ENCODE results near the gene MAP3K20. TPM values are rescaled to one million over a fixed set of nuclear protein-coding genes. Genes with fewer than 3 reads are reported as not detected.
A peak's percentile ranks its signal among the peaks of the same experiment; 100 is the strongest.
"Not testable (repeated sequence)": the region's sequence is repeated elsewhere in the genome, so short reads cannot be mapped to it uniquely, and the experiment has no call there.

Gene MAP3K20
- total and polyA plus RNA-seq, 2 donors: 11.2 to 15.1 TPM

DNA sequence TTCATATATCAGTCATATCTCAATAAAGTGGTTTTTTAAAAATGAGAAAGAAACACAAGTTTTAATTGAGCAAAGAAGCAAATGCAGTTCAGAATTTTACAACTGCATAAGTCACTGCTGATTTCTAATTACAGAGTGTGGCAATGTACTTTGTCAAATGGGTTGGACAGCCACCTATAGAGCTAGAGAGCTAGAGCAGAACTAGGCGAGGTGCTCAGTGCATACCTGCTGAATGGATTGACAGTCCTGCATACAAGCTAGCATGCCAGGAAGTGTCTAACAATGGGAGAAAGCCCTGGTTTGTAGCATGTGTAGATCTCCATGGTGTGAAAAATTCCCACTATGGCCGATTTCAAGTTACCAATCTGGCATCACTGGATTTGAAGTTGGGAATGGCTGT is 172.7 kb downstream of the MAP3K20 start:
- H3K4me1 ChIP-seq (ENCODE audit: control insufficient read depth in 2 of 2, insufficient read depth in 2 of 2, low read length in 2 of 2): no peaks in the 10 kb centered on the region
- 96% methylated on average over 2 of the region's 2 CpGs for WGBS

DNA sequence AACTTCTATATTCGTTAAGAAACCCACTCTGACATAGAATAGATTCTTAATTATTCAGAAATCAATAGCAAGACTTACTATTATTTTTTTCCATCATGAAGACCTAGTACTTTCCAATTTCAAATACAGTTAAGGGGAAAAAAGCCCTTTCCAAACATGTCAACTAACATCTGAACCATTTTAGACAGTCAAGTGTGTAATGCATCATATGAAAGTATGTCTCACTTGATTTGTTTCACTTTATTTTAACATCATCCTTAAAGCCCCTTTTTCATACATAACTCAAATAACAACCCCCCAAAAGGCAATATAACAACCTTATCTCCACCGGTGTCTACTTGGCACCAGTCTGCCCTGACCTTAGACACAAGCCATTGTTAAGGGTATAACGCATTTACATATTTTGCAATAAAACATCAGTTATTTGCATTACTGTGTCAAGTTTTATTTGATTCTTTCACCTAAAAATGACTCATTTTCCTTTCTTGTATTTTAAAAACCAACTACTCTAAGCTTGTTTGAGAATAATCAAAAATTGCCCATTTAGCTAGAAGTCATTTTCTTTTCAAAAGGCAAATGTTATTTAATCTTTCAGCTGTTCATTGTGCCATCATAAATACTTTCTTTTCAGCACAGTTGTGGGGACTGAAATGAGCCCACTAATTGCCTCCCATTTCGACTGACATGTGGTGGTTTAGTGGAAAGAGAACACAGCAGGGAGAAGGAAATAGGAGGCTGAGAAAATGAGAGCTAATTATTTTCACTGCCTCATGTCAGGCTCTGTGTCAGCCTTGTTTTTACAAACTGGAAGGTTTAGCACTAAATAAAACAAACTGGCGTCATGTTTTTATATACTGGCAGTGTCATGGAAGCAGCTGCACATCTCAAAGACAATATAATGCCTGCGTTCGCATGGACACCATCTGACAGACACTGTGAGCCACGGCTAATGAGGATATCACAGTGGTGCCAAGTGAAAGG is 174.3 kb downstream of the MAP3K20 start:
- Histone ChIP-seq H3K4me1 (ENCODE audit: control insufficient read depth in 2 of 2, insufficient read depth in 2 of 2, low read length in 2 of 2) (no peaks in the 10 kb centered on the region), H3K9me3 (ENCODE audit: control insufficient read depth in 2 of 2, insufficient read depth in 1 of 2, low read length in 1 of 2) (no peaks in the 10 kb centered on the region), H3K27ac (ENCODE audit: low read depth in 1 of 2, low read length in 1 of 2) (no peak overlapping the region), H3K36me3 (ENCODE audit: control insufficient read depth in 2 of 2, insufficient read depth in 2 of 2, low read length in 1 of 2) (no peaks in the 10 kb centered on the region), H3K27me3 (ENCODE audit: control insufficient read depth in 2 of 2, insufficient read depth in 1 of 2, low read length in 1 of 2) (no peaks in the 10 kb centered on the region), H3K4me3 (ENCODE audit: low read length in 2 of 2) (no peak overlapping the region)
- 98% methylated on average over 8 of the region's 8 CpGs for WGBS
- no peak for DNase-seq (ENCODE audit: low read depth in 6 of 9, low spot score in 9 of 9)

More for the DNA sequence above, 172.7 kb downstream of the MAP3K20 start:
- DNase-seq (ENCODE audit: low read depth in 6 of 9, low spot score in 9 of 9): no peak
- no peak overlapping the region for H3K4me3 ChIP-seq (ENCODE audit: low read length in 2 of 2)
- H3K9me3 ChIP-seq (ENCODE audit: control insufficient read depth in 2 of 2, insufficient read depth in 1 of 2, low read length in 1 of 2): no peaks in the 10 kb centered on the region
- no peak overlapping the region for H3K27ac ChIP-seq (ENCODE audit: low read depth in 1 of 2, low read length in 1 of 2)
- H3K36me3 ChIP-seq (ENCODE audit: control insufficient read depth in 2 of 2, insufficient read depth in 2 of 2, low read length in 1 of 2): no peaks in the 10 kb centered on the region
- no peaks in the 10 kb centered on the region for H3K27me3 ChIP-seq (ENCODE audit: control insufficient read depth in 2 of 2, insufficient read depth in 1 of 2, low read length in 1 of 2)

DNA sequence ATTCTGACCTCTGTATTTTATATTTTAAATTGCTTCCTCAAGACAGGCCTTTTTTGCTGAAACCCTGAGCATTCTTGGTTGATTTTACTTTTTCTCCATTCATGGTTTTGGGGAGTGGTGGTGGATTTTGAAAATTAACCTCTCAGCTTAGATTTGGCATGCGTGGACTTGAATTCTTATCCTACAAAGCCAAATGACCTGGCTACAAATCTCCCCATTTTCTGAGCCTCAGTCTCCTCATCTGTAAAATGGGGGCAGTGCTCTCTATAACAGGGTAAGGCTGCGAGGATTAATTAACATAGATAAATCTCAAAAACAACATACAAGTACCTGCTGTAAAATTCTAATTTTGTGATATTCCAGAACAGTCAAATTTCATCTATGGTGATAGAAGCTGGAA is 175.6 kb downstream of the MAP3K20 start:
- Histone ChIP-seq H3K27me3 (ENCODE audit: control insufficient read depth in 2 of 2, insufficient read depth in 1 of 2, low read length in 1 of 2) (no peaks in the 10 kb centered on the region), H3K36me3 (ENCODE audit: control insufficient read depth in 2 of 2, insufficient read depth in 2 of 2, low read length in 1 of 2) (no peaks in the 10 kb centered on the region), H3K9me3 (ENCODE audit: control insufficient read depth in 2 of 2, insufficient read depth in 1 of 2, low read length in 1 of 2) (no peaks in the 10 kb centered on the region), H3K4me3 (ENCODE audit: low read length in 2 of 2) (no peak overlapping the region), H3K4me1 (ENCODE audit: control insufficient read depth in 2 of 2, insufficient read depth in 2 of 2, low read length in 2 of 2) (no peaks in the 10 kb centered on the region), H3K27ac (ENCODE audit: low read depth in 1 of 2, low read length in 1 of 2) (no peak overlapping the region)
- WGBS: 100% methylated on average over 2 of the region's 2 CpGs
- no peak for DNase-seq (ENCODE audit: low read depth in 6 of 9, low spot score in 9 of 9)

DNA sequence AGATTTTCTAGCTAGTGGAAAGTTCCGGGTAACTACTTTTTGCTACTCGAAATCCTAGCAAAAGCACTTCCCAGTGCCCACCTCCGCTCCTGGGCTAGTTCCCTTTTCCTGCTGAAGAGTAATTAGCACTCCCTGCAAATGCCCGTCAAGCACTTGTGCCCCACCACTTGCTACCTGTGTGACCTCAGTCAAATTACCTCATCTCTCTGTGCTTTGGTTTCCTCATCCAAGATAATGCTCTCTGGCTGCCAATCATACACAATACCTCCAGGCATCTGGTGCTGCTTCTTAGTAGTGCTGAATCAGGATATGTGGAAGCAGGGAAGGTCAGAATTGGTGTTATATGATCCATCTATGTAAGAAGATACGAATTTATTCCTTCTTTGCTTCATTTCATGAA is 176.9 kb downstream of the MAP3K20 start:
- Histone ChIP-seq H3K4me1 (ENCODE audit: control insufficient read depth in 2 of 2, insufficient read depth in 2 of 2, low read length in 2 of 2) (no peaks in the 10 kb centered on the region), H3K27ac (ENCODE audit: low read depth in 1 of 2, low read length in 1 of 2) (no peak overlapping the region), H3K9me3 (ENCODE audit: control insufficient read depth in 2 of 2, insufficient read depth in 1 of 2, low read length in 1 of 2) (no peaks in the 10 kb centered on the region), H3K4me3 (ENCODE audit: low read length in 2 of 2) (no peak overlapping the region), H3K27me3 (ENCODE audit: control insufficient read depth in 2 of 2, insufficient read depth in 1 of 2, low read length in 1 of 2) (no peaks in the 10 kb centered on the region), H3K36me3 (ENCODE audit: control insufficient read depth in 2 of 2, insufficient read depth in 2 of 2, low read length in 1 of 2) (no peaks in the 10 kb centered on the region)
- no peak for DNase-seq (ENCODE audit: low read depth in 6 of 9, low spot score in 9 of 9)
- 94% methylated on average over 5 of the region's 5 CpGs for WGBS

DNA sequence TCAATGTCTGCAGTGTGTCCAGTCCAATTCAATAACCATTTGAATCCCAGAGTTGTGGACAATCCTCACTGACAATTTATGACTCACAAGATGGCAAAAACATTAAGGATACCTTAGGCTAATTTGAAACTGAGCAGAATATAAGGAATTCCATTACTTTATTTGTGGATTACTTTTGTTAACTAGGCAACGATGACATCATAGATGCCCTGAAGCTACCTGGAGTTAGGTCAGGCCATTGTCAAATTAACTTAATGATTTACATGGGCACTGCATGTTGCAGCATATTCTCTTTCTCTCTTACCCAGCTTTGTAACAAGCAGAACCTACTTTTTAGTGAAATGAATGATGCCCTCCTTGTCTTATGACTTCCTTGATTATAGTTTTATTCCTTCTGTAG is 179.0 kb downstream of the MAP3K20 start:
- no peak overlapping the region for H3K27ac ChIP-seq (ENCODE audit: low read depth in 1 of 2, low read length in 1 of 2)
- H3K36me3 ChIP-seq (ENCODE audit: control insufficient read depth in 2 of 2, insufficient read depth in 2 of 2, low read length in 1 of 2): peaks cover 0 to 3% of the 10 kb centered on the region in 2 donors
- H3K27me3 ChIP-seq (ENCODE audit: control insufficient read depth in 2 of 2, insufficient read depth in 1 of 2, low read length in 1 of 2): no peaks in the 10 kb centered on the region
- no peak for DNase-seq (ENCODE audit: low read depth in 6 of 9, low spot score in 9 of 9)
- 100% methylated on average over 1 of the region's 1 CpG for WGBS
- no peaks in the 10 kb centered on the region for H3K9me3 ChIP-seq (ENCODE audit: control insufficient read depth in 2 of 2, insufficient read depth in 1 of 2, low read length in 1 of 2)
- no peaks in the 10 kb centered on the region for H3K4me1 ChIP-seq (ENCODE audit: control insufficient read depth in 2 of 2, insufficient read depth in 2 of 2, low read length in 2 of 2)
- H3K4me3 ChIP-seq (ENCODE audit: low read length in 2 of 2): no peak overlapping the region

DNA sequence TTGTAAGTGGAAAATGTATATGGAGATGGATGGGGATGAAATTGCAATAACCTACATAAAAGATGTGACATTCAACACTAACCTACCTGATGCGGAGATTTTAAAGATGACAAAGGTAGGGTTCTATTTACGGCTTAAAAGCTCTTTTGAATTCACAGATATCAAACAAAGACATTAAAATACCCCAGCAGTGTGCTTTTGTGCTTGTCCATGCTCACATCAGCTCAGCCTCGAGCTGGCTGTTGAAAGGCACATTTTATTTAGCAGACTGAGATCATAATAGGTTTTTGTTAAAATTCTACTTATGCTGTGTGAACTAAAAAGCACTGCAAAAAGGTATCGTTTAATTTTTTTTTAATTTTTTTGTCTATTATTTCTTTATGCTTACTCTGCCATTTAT is 183.1 kb downstream of the MAP3K20 start:
- peaks cover 0 to under 1% of the 10 kb centered on the region in 2 donors for H3K4me1 ChIP-seq (ENCODE audit: control insufficient read depth in 2 of 2, insufficient read depth in 2 of 2, low read length in 2 of 2)
- 98% methylated on average over 4 of the region's 4 CpGs for WGBS
- no peak overlapping the region for H3K27ac ChIP-seq (ENCODE audit: low read depth in 1 of 2, low read length in 1 of 2)
- no peak for DNase-seq (ENCODE audit: low read depth in 6 of 9, low spot score in 9 of 9)
- no peaks in the 10 kb centered on the region for H3K27me3 ChIP-seq (ENCODE audit: control insufficient read depth in 2 of 2, insufficient read depth in 1 of 2, low read length in 1 of 2)
- peaks cover 0 to 3% of the 10 kb centered on the region in 2 donors for H3K36me3 ChIP-seq (ENCODE audit: control insufficient read depth in 2 of 2, insufficient read depth in 2 of 2, low read length in 1 of 2)
- no peak overlapping the region for H3K4me3 ChIP-seq (ENCODE audit: low read length in 2 of 2)
- no peaks in the 10 kb centered on the region for H3K9me3 ChIP-seq (ENCODE audit: control insufficient read depth in 2 of 2, insufficient read depth in 1 of 2, low read length in 1 of 2)

DNA sequence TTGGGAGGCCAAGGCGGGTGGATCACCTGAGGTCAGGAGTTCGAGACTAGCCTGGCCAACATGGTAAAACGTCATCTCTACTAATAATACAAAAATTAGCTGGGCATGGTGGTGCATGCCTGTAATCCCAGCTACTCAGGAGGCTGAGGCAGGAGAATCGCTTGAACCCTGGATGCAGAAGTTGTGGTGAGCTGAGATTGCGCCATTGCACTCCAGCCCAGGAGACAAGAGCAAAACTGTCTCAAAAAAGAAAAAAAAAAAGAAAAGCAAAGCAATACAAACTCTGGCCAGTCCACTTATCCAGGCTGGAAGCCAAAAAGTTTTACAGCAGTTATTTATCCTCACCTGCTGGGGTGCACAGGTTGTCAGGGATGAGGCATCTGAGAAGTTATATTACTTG is 186.7 kb downstream of the MAP3K20 start:
- 94% methylated on average over 5 of the region's 5 CpGs for WGBS

DNA sequence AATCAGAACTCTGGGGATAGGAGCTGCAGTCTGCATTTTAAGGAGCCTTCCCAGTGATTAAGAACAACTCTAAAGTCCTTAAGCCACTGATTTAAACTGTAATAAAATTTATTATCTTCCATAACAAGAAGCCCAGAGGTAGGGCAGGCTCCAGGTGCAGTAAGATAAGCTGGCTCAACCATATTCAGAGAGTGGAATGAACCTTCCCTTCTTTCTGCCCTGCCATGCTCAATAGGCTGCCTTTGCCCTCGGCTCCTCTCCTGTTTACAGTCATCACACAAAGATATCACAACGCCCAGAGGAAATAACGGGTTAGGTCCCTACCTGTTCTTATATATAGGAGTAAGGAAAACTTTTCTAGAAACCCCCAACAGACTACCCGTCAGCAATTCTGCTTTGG is 188.5 kb downstream of the MAP3K20 start:
- H3K4me1 ChIP-seq (ENCODE audit: control insufficient read depth in 2 of 2, insufficient read depth in 2 of 2, low read length in 2 of 2): peaks cover 9 to 15% of the 10 kb centered on the region in 2 donors
- peak overlapping the region in 1 of 2 donors; percentile 77 for H3K27ac ChIP-seq (ENCODE audit: low read depth in 1 of 2, low read length in 1 of 2)
- 96% methylated on average over 4 of the region's 4 CpGs for WGBS
- H3K36me3 ChIP-seq (ENCODE audit: control insufficient read depth in 2 of 2, insufficient read depth in 2 of 2, low read length in 1 of 2): peaks cover 0 to 1% of the 10 kb centered on the region in 2 donors
- H3K27me3 ChIP-seq (ENCODE audit: control insufficient read depth in 2 of 2, insufficient read depth in 1 of 2, low read length in 1 of 2): no peaks in the 10 kb centered on the region
- DNase-seq (ENCODE audit: low read depth in 6 of 9, low spot score in 9 of 9): peak in 1 of 9 donors; percentile 0
- no peaks in the 10 kb centered on the region for H3K9me3 ChIP-seq (ENCODE audit: control insufficient read depth in 2 of 2, insufficient read depth in 1 of 2, low read length in 1 of 2)
- no peak overlapping the region for H3K4me3 ChIP-seq (ENCODE audit: low read length in 2 of 2)

More for the DNA sequence above, 186.7 kb downstream of the MAP3K20 start:
- not testable (repeated sequence) for H3K36me3 ChIP-seq (ENCODE audit: control insufficient read depth in 2 of 2, insufficient read depth in 2 of 2, low read length in 1 of 2); H3K27me3 ChIP-seq (ENCODE audit: control insufficient read depth in 2 of 2, insufficient read depth in 1 of 2, low read length in 1 of 2); H3K9me3 ChIP-seq (ENCODE audit: control insufficient read depth in 2 of 2, insufficient read depth in 1 of 2, low read length in 1 of 2); DNase-seq (ENCODE audit: low read depth in 6 of 9, low spot score in 9 of 9); H3K27ac ChIP-seq (ENCODE audit: low read depth in 1 of 2, low read length in 1 of 2); H3K4me3 ChIP-seq (ENCODE audit: low read length in 2 of 2)
- H3K4me1 ChIP-seq (ENCODE audit: control insufficient read depth in 2 of 2, insufficient read depth in 2 of 2, low read length in 2 of 2): peaks cover 9 to 15% of the 10 kb centered on the region in 2 donors

DNA sequence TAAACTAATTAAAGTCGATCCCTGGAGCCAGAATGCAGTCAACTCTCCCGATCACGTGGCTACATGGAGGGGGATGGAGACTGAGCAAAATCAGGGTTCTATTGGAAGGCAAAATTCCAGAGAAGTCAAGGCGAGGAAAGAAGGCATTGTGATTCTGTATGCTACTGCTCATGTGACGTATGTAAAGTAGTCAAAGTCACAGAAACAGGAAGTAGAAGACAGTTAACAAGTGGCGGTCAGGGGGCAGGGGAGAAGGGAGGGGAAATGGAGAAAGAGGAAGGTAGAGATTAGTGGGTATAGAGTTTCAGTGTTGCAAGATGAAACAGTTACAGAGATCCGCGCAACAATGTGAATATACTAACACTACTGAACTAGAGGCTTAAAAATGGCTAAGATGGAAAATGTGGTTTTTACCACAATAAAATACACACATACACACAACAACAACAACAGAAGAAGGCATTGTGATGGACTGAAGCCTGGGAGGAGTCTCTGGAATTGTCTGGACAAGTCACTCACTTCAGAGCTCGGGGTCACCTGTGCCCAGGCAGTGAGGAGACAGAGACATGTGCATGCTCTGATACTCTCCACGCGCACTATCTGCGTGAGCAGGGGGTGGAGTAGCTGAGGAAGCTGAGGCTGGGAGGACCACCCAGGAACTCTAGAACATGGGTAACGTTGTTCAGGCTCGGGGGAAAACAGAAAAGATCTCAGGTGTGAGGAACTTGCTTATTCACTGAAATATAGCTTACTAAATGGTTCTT is 189.1 kb downstream of the MAP3K20 start:
- Histone ChIP-seq H3K27me3 (ENCODE audit: control insufficient read depth in 2 of 2, insufficient read depth in 1 of 2, low read length in 1 of 2) (no peaks in the 10 kb centered on the region), H3K36me3 (ENCODE audit: control insufficient read depth in 2 of 2, insufficient read depth in 2 of 2, low read length in 1 of 2) (no peaks in the 10 kb centered on the region), H3K27ac (ENCODE audit: low read depth in 1 of 2, low read length in 1 of 2) (peak overlapping the region; percentile 53 to 77), H3K4me3 (ENCODE audit: low read length in 2 of 2) (peak overlapping the region in 1 of 2 donors; percentile 10), H3K9me3 (ENCODE audit: control insufficient read depth in 2 of 2, insufficient read depth in 1 of 2, low read length in 1 of 2) (no peaks in the 10 kb centered on the region), H3K4me1 (ENCODE audit: control insufficient read depth in 2 of 2, insufficient read depth in 2 of 2, low read length in 2 of 2) (peaks cover 9 to 15% of the 10 kb centered on the region in 2 donors)
- peak; percentile 26 to 81 (median 43) for DNase-seq (ENCODE audit: low read depth in 6 of 9, low spot score in 9 of 9)
- WGBS: 40% methylated on average over 14 of the region's 14 CpGs

Data from thymus (tissue), 11 donors.